GM21619 (cell line): ENCODE data around the gene LIPH.
A peak's percentile ranks its signal among the peaks of the same experiment; 100 is the strongest.
"Not testable (repeated sequence)": the region's sequence is repeated elsewhere in the genome, so short reads cannot be mapped to it uniquely, and the experiment has no call there.

Source experiments
- ATAC-seq: cut with Tn5 transposase; IDR thresholded peaks from one replicate; pipeline ENCODE4 v1.9.1; 2021; ENCODE audit not compliant: unreplicated experiment

LIPH gene

DNA sequence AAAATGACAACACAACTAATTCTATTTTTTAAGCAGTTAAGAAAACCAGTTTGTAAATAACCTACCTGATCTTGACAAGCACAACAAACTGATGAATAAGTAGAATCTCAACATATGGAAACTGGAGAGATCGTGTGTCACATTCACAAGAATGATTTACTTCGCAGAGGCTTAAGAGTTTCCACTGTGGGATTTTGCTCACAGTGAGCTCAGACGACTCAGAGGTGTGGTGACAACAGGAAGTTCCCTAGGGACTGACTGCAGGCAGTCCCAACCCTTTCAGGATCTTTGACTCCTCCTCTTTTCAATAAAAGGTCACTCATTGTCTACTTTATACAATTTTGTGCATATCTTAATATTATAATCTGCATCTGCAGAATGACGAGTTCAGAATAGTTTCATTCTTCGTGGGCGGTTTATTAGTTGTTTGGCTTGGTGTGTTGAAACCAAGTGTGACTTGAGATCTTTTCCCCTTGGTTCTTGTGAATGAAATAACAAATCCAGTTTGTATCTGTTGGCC, at the start of gene LIPH:
LIPH (minus strand) TSS at position 231 of the 520 bp plus-strand sequence; CDS start at position 114, 117 bp downstream.
- ATAC-seq, result peak; percentile 94

DNA sequence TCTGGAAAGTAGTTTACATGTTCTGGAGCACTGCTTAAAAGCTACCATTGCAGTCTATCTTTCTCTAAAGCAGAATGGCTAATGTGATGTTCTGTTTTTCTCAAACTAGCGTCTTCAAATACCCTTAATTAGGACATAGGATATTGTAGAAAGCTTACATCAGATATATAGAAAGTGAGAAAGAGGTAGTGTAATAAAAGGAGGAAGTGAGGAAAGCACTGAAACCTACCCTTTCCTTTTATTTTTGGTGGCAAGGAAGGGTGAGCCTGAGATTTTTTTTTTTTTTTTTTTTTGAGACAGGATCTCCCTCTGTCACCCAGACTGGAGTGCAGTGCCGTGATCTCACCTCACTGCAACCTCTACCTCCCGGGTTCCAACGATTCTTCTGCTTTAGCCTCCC, 43.1 kb upstream of the LIPH start:
- ATAC-seq, result no peak

DNA sequence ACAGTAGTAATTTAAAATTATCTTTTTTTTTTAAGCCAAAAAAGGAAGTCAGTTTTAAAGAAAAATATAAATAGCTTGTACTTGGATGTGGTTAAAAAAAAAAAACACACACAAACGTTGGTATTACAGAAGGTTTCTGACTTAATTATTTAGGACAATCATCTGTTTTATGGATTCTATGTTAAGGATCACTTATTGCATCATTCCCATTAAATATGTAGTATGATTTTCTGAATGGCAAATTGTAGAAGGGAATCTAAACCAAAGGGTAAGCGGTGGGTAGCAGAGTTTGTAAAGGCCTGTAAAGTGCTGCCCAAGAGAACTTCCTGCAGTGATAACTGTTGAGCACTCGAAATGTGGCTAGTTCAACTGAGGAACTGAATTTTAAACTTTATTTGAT, 41.7 kb upstream of the LIPH start:
- no peak for ATAC-seq

DNA sequence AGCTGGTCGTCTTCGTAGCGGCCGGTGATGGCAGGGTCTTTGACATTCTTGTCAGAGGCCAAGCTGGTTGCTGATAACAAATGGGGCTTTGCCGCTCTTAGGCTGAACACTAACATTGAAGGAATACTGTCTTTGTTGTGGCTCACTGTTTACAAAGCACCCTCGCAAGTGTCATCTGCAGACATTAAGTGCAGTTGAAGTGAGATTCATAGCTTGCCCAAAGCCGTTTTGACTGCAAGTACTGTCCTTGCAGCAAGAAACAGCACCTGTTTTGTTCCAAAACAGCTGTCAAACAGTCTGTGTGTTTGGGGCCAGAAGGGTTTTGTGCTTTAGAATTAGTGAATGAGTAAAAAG, 34.3 kb upstream of the LIPH start:
- no peak for ATAC-seq

DNA sequence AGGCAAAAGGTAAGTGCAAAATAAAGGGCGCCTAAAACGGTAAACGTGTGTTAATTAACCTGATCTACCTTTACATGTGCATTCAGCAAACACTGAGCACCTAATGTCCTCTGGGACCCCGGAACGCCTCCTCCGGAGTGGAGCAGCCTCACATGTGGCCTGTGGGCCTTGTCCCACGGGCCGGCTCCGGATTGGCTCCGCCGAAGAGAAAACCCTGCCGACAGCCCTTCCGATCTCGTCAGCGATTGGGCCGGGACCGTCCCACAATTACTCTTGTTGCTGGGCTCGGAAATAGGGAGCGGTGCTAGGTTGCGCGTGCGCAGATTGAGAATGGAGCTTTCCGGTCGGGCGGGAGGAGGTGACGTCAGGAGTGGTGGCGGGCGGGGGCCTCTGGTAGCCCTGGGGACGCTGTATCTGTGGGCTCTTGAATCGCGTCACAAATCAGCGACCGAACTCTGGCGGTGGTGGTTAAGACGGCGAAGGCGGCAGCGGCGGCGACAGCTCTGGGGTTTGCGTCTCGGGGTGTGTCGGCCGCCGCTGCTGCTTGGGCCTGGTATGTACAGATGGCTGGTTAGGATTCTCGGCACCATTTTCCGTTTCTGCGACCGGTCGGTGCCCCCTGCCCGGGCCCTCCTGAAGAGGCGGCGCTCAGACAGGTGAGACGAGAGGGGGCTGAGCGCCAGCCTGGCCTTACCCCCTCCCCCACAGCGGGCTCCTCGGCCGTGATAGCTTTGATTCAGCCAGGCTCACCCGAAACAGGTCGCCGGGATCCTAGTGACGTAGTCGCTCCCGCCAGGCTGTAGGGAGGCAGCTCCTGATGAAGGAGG, 33.7 kb upstream of the LIPH start, which contains the start of gene SENP2:
SENP2 (plus strand) TSS at position 437 of the 827 bp plus-strand sequence; CDS start at position 556, 119 bp downstream.
- peak; percentile 95 for ATAC-seq

DNA sequence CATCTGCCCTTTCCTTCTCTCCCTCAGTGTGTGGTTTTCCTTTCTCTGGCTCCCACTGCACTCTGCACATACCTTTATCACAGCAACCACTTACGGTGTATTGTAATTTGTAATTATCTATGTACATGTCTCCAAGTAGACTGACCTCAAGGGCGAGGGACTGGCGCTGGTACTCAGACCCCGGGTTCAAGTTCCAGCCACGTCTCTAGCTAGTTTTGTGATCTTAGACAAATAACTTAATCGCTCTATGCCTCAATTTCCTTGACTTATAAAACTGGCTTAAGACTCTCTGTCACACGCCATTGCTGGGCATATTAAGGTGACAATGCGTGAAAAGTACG, 33.1 kb upstream of the LIPH start:
- no peak for ATAC-seq

DNA sequence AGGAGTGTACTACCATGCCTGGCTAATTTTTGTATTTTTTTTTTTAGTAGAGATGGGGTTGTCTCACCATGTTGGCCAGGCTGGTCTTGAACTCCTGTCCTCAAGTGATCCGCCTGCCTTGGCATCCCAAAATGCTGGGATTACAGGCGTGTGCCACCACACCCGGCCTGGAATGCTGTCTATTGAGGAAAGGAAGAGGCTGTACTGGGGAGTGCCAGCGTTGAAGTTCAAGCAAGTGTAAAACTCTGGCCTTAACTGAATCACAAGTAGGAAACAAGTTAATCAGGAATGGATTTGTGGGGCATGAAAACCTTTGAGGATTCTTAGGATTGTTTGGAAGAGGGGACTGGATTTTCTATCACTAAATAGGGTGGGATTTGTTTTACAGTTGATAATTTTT, 32.3 kb upstream of the LIPH start:
- ATAC-seq, result no peak

DNA sequence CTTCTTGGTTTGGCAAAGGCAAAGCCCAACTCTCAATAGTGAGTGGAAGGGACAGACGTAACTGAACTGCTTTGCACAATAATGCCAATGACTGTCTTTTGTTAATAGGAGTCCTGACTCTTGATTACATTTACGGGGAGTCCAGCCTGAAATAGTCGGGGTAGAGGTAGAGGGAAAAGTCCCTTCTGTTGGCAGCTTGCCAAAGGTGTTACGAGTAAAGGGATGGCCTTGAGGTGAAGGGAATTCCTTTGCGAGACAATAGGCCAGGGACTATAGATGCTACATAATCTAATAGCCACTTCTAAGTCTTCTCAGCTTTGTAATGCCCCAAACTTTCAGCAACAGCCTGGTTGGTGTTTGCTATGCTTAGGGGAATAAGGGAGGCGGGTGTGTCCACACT, 31.5 kb upstream of the LIPH start:
- no peak for ATAC-seq

DNA sequence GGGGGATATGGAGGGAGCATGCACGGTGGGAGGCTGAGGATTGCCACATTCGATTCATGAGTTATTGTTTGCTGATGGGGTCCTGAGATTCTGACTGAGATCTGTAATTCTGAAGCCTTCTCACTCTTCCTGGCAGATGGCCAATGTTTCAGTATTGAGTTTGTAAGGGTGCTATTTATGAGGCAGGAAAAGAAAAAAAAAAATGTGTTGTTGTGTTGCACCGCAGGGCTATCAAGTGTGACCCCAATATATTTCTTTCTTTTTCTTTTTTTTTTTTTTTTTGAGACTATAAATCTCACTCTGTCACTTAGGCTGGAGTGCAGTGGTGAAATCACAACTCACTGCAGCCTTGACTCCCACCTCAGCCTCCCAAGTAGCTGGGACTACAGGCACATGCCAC, 30.5 kb upstream of the LIPH start:
- no peak for ATAC-seq

DNA sequence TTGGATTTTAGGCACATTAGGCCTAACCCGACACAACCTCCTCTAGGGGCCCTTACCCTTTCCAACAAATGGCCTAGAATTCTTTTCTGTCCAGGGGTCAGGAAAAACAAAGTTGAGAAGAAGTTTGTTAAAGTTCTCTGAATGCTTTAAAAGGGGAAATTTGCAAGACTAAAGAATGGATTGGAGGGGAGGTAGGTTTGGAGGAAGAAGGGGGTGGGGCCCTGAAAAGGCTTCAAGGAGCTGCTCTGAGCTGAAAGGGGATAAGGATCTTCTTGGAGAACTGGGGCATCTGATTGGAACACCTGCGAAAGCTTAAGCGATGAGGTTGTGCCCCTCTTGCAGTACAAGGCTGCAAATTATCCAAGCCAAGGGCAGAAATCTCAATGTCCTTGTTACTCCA, 29.8 kb upstream of the LIPH start:
- no peak for ATAC-seq

DNA sequence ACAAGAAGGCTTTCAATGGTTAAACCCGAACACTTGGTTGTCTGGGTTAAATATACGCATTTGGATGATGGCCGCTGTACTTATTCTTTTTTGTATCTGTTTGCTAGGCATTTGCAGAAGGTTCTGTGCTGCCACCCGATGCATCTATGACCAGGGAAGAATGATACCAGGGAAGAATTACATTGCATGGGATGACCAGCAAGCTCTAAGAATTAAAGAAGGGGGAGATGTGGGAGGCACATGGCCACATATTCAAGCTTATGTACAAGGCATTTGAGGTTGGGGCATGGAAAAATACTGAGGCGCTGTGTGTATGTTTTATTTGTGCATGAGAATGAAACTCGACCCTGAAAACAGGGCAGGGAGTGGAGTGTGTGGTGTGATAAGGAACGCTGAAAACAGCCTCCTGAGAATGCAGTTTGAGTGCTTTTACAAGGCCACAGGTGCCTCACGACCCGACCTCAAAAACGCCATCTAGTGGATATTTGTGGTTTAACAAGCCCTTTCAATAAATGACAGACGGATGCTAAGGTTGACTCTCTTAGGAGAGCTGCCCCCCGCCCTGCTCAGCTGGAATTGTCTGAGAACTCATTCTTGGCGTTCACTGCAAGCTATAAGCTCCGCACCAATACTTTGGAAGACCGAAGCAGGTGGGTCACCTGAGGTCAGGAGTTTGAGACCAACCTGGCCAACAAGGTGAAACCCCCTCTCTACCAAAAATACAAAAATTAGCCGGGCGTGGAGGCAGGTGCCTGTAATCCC, 22.9 kb upstream of the LIPH start:
- ATAC-seq, result peak; percentile 70

DNA sequence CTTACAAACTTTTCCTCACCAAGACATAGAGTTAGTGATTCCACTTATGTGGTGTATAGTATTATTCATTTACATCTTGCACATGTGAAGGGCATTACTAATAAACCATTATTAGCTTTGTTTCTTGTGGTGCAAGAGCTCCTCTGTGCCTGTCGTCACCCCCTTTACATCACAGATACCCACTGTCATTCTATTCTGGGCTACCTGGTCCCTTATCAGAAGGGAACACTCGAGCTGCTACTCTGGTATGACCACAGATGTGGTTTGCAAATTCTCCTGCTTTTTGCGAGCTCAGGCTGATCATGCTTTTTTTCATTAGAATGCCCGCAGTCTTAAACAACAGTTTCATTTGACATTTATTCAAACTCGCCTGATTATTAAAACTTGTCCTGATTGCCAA, 19.8 kb upstream of the LIPH start:
- ATAC-seq, result no peak

DNA sequence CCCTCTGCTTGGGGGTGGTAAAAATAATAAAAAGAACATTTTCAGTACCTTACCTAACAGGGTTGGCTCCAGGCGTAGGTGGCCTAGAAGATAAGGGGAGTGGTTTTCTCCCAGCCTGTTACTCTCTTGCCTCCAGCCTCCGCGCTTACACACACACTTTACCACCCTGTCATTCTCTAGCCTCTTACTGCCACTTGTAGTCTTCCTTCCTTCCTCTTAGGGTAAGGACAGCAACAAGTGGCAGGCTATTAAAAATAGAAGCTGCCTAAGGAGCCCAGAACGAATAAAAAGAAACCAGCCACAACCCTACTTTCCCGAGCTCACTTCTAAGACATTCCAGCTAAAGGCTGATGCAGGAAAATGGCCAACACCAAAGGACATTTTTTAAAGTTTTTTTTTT, 9.6 kb upstream of the LIPH start:
- ATAC-seq, result no peak

DNA sequence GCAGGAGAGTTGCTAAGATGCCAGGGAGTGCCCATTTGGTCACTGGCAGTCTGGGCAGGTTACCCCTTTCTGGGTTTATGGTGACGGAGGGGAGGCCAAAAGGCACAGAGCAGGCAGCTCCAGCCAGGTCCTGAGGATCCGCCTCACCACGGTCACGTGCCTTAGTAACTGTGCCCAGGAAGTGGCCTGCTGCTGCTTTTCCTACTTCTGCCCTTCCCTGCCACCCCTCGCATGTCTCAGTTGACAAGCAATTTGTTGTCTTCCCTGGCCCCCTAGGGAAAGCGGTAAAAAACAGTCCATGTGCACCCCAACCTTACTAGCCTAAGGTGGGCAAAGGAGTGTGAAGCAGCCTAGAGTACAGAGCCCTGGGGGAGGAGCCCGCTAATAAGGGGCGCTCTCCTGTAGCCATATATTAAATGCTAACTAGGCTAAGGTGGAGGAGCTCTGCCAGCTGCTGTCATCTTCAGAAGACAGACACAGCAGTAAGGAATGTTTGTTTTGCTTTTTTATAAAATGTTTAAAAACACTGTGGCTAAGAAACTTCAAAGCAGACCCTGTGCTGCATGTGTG, 9.1 kb upstream of the LIPH start:
- no peak for ATAC-seq

DNA sequence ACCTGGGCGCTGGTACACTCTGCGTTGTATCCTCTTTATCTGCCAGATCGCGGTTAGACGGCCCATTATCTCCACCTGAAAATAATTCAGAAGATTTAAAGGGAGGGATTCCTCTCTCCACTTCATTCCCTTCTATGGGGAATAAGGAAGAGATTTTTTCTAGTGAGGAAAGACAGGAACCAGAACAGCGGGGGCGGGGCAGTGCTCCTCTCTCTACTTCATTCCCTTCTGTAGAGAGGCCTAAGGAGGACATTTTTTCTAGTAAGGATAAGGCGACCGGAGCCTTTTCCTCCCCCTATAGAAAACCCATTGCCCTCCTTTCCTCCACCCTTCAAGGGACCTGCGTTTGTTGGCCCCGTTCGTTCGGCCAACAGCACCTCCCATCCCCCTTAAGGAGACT, 8.3 kb upstream of the LIPH start:
- no peak for ATAC-seq

DNA sequence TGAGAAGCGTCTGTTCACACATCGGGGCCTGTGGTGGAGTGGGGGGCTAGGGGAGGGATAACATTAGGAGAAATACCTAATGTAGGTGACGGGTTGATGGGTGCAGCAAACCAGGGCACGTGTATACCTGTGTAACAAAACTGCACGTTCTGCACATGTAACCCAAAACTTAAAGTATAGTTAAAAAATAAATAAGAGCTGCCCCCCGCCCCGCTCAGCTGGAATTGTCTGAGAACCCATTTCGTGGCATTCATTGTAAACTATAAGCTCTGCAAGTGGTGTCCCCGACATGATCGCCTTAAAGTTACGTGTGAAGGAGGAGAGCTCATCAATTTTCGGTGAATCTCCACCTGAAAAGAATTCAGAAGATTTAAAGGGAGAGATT, 7.3 kb upstream of the LIPH start:
- no peak for ATAC-seq

DNA sequence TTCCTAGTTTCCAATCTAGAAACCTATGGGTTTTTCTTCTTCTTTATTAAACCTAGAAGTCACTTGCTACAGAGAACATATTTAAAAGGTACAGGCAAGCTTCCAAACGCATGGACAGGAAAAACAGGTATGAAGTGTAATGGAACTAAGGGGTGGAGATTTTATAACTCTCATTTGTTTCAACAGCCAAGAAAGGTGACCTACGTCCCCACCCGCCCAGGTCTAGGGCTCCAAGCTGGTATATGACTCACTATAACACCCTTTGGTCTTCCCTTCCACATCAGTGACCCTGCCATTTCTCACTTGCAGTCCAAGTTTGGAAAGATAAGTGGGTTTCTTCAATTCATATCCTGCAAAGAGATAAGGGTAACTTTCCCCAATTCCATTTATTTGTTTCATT, 6.0 kb upstream of the LIPH start:
- ATAC-seq, result no peak

DNA sequence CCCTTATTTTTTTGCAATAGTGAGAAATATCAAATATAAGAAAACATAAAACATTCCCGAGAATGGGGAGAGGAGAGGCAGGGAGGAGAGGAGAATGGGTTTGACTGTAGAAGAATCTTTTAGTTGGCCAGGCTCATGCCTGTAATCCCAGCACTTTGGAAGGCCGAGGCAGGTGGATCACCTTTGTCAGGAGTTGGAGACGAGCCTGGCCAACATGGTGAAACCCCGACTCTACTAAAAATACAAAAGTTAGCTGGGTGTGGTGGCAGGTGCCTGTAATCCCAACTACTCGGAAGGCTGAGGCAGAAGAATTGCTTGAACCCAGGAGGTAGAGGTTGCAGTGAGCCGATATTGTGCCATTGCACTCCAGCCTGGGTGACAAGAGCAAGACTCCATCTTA, 4.3 kb upstream of the LIPH start:
- ATAC-seq, result not testable (repeated sequence)

DNA sequence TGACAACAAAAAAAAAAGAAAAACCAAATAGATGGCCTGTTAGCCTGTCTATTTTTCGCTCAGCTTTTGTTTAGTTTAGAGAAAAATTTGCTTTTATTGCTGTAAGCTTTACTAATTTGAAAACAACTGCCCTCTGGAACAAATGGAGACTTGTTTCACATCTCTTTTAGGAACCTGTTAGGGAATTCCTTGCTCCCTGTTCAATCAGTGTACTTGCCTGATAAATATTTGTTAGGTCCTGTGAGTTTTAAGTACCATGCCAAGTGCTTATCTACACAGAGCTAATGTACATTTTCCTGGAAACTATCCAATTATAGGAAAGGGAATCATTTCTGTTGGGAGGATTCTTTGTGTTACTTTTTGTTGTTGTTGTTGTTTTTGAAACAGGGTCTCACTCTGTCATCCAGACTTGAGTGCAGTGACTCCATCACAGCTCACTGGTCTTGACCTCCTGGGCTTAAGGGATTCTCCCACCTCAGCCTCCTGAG, 3.5 kb upstream of the LIPH start:
- ATAC-seq, result no peak

DNA sequence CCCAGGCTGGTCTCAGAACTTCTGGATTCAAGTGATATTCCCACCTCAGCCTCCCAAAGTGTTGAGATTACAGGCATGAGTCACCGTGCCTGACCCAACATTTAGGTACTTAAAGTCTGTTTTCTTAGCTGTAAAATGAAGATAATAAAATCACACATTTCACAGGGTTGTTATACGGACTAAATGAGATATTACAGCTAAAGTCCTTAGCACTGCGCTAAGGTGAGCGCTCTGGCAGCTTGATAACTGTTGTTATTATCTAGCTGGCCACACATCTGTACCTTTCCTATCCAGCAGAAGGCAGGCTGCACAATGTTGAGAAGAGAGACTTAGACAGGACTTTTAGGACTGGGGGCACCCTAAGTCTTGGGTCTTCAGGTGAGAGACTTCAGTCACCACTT, 2.7 kb upstream of the LIPH start:
- ATAC-seq, result no peak

DNA sequence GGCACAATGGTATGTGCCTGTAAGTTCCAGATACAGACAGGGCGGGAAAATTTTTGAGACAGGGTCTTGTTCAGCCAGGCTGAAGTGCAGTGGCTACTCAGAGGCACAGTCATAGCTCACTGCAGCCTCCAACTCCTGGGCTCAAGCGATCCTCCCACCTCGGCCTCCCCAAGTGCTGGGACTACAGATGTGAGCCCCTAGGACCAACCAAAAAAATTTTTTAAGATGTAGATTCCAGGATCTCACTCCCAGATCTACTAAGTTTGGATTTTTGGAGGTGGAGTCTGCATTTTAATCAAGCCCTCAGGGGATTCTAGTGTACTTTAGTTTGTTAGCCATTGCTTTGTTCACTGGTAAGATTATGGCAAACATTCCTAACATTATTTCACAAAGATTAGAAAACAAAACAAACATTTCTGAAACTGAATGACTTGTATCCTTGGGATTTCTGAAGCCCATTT, 2.7 kb downstream of the LIPH start:
- no peak for ATAC-seq

DNA sequence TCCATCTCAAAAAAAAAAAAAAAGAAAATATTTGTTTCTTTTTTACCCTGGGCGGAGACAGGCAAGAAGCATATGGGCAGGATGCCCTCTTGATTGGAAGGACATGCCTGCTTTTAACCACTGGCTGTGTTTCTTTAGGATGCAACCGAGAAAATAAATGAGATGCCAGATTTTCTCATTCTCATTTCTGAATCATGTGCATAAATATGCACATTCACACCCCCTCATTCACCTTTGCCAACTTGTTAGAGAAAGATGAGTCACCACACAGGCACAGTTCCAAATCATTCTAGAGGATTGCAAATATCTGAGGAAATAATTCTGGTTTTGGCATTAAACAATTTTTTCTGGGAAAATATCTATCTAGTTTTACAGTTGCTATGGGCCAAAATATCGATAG, 3.3 kb downstream of the LIPH start:
- no peak for ATAC-seq
